ENCODE results near the gene NXNL1.

- TF ChIP-seq EZH2 (IDR thresholded peaks at IDR 0.05; ENCODE audit: low read length, missing control alignments): no peak
- no peak for TF ChIP-seq CTCF (conservative IDR thresholded peaks at IDR 0.05 in 1 of 2, IDR thresholded peaks at IDR 0.05 in 1 of 2; ENCODE audit: low read depth in 1 of 2, low read length in 2 of 2)
Measured at GRCh38 chr19:17479325-17479791, 18.6 kb upstream of the NXNL1 start.

Measured in fibroblast of lung (primary cell).